ENCODE measurements around the gene PSPH.
"Not testable (repeated sequence)": the region's sequence is repeated elsewhere in the genome, so short reads cannot be mapped to it uniquely, and the experiment has no call there.

Gene PSPH

GRCh38 chr7:56019501-56019900, 31.7 kb downstream of the PSPH start:
- H3K4me1 ChIP-seq (ENCODE audit: insufficient read depth, insufficient read length) = no peaks in the 10 kb centered on the region
- no peaks in the 10 kb centered on the region for H3K9me3 ChIP-seq (ENCODE audit: insufficient read depth, low read length)
- H3K27me3 ChIP-seq (ENCODE audit: insufficient read depth, insufficient read length) = no peaks in the 10 kb centered on the region
- H3K4me3 ChIP-seq (ENCODE audit: insufficient read length, low read depth) = no peak overlapping the region
- peaks cover 65% of the 10 kb centered on the region for H3K36me3 ChIP-seq (ENCODE audit: insufficient read depth, insufficient read length, low read length)
- TF ChIP-seq YY1 (IDR thresholded peaks at IDR 0.05; ENCODE audit: insufficient read depth, insufficient read length) (no peak), SUZ12 (IDR thresholded peaks at IDR 0.05; ENCODE audit: extremely low read depth, insufficient read depth, insufficient read length) (no peak), ZNF274 (IDR thresholded peaks at IDR 0.05; ENCODE audit: low read depth, low read length) (no peak)
- H3K9ac ChIP-seq (ENCODE audit: insufficient read length, low read depth) = no peak overlapping the region
- DNase-seq (ENCODE audit: low read depth, low spot score) = no peak

DNA sequence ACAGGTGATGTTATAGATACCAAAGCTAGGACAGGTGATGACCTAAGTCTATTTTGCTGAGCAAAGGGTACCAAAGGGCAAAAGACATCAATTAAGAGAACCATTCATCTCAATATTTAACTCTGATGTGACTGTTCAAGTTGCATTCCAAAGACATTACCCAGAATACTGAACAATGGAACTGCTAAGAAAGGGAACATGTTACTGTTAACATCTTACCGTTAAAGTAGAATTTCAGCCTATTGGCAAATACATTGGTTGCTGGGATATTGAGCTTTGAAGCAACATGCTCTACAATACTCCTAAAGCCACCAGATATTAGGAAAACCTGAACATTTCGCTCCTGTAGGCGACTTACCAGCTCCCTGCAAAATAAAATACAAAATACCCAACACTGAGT, 34.2 kb downstream of the PSPH start:
- not testable (repeated sequence) for H3K4me1 ChIP-seq (ENCODE audit: insufficient read depth, insufficient read length); H3K9me3 ChIP-seq (ENCODE audit: insufficient read depth, low read length); H3K27me3 ChIP-seq (ENCODE audit: insufficient read depth, insufficient read length); H3K4me3 ChIP-seq (ENCODE audit: insufficient read length, low read depth); DNase-seq (ENCODE audit: low read depth, low spot score); H3K9ac ChIP-seq (ENCODE audit: insufficient read length, low read depth)
- peaks cover 69% of the 10 kb centered on the region for H3K36me3 ChIP-seq (ENCODE audit: insufficient read depth, insufficient read length, low read length)

DNA sequence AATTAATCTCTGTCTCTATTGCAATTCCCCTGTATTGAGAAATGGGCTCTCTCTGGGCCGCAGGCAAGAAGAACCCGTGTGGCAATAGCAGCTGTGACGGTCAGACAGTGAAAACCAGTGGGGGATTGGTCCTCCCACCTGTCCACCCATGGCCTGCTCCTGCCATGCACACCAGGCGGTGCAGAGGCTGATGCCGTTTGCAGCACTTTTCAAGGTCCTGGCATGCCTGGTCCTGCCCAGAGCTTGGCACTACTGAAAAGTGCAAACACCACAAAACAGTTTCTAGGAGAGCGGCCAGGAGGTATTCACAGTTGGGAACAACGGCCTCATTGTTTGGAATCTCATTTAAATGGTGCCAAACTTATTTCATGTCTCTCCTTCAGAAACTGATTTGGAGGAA, 41.5 kb downstream of the PSPH start:
- no peak overlapping the region for H3K9ac ChIP-seq (ENCODE audit: insufficient read length, low read depth)
- H3K4me3 ChIP-seq (ENCODE audit: insufficient read length, low read depth) = no peak overlapping the region
- H3K36me3 ChIP-seq (ENCODE audit: insufficient read depth, insufficient read length, low read length) = peaks cover 46% of the 10 kb centered on the region
- H3K27me3 ChIP-seq (ENCODE audit: insufficient read depth, insufficient read length) = no peaks in the 10 kb centered on the region
- DNase-seq (ENCODE audit: low read depth, low spot score) = no peak
- no peaks in the 10 kb centered on the region for H3K4me1 ChIP-seq (ENCODE audit: insufficient read depth, insufficient read length)
- H3K9me3 ChIP-seq (ENCODE audit: insufficient read depth, low read length) = no peaks in the 10 kb centered on the region
- TF ChIP-seq SUZ12 (IDR thresholded peaks at IDR 0.05; ENCODE audit: extremely low read depth, insufficient read depth, insufficient read length) (no peak), YY1 (IDR thresholded peaks at IDR 0.05; ENCODE audit: insufficient read depth, insufficient read length) (no peak), ZNF274 (IDR thresholded peaks at IDR 0.05; ENCODE audit: low read depth, low read length) (no peak)

- Histone ChIP-seq H3K36me3 (ENCODE audit: insufficient read depth, insufficient read length, low read length) (peaks cover 30% of the 10 kb centered on the region), H3K4me3 (ENCODE audit: insufficient read length, low read depth) (no peak overlapping the region), H3K4me1 (ENCODE audit: insufficient read depth, insufficient read length) (no peaks in the 10 kb centered on the region), H3K9me3 (ENCODE audit: insufficient read depth, low read length) (no peaks in the 10 kb centered on the region), H3K27me3 (ENCODE audit: insufficient read depth, insufficient read length) (no peaks in the 10 kb centered on the region), H3K9ac (ENCODE audit: insufficient read length, low read depth) (no peak overlapping the region)
- TF ChIP-seq ZNF274 (IDR thresholded peaks at IDR 0.05; ENCODE audit: low read depth, low read length) (no peak), SUZ12 (IDR thresholded peaks at IDR 0.05; ENCODE audit: extremely low read depth, insufficient read depth, insufficient read length) (no peak), YY1 (IDR thresholded peaks at IDR 0.05; ENCODE audit: insufficient read depth, insufficient read length) (no peak)
- DNase-seq (ENCODE audit: low read depth, low spot score) = no peak
Measured at GRCh38 chr7:56007891-56008290, 43.4 kb downstream of the PSPH start.

DNA sequence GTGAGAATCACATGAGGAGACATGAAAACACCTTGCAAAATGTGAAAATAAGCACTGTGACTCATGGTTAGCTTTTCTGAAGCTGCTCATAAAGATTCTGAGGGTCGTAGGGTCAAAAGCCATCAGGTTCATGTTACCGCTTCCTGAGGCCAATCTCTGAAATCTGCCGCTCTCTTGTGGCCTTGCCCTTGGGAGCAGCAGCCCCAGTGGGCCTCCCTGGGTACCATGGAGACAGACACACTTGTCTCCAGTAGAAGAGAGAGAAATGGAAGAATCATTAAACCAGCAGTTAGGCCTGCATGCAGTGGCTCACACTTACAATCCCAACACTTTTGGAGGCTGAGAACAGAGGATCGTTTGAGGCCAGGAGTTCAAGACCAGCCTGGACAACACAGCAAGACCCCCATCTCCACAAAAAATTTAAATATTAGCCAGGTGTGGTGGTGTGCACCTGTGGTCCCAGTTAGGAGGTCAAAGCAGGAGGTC, 44.0 kb downstream of the PSPH start:
- Histone ChIP-seq H3K27me3 (ENCODE audit: insufficient read depth, insufficient read length) (no peaks in the 10 kb centered on the region), H3K9ac (ENCODE audit: insufficient read length, low read depth) (no peak overlapping the region), H3K36me3 (ENCODE audit: insufficient read depth, insufficient read length, low read length) (peaks cover 23% of the 10 kb centered on the region), H3K4me3 (ENCODE audit: insufficient read length, low read depth) (no peak overlapping the region), H3K4me1 (ENCODE audit: insufficient read depth, insufficient read length) (no peaks in the 10 kb centered on the region), H3K9me3 (ENCODE audit: insufficient read depth, low read length) (no peaks in the 10 kb centered on the region)
- TF ChIP-seq SUZ12 (IDR thresholded peaks at IDR 0.05; ENCODE audit: extremely low read depth, insufficient read depth, insufficient read length) = no peak
- TF ChIP-seq ZNF274 (IDR thresholded peaks at IDR 0.05; ENCODE audit: low read depth, low read length) = no peak
- TF ChIP-seq YY1 (IDR thresholded peaks at IDR 0.05; ENCODE audit: insufficient read depth, insufficient read length) = no peak
- DNase-seq (ENCODE audit: low read depth, low spot score) = no peak

DNA sequence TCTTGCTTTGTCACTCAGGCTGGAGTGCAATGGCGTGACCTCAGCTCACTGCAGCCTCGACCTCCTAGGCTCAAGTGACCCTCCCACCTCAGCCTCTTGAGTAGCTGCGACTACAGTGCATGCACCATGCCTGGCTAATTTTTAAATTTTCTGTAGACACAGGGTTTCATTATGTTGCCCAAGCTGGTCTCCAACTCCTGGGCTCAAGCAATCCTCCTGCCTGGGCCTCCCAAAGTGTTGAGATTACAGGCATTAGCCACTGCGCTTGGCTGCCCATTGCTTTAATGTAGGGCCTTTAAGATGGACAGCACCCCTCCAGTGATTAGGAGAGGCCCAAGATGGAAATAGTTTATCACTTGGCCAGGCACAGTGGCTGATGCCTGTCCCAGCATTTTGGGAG, 47.5 kb downstream of the PSPH start:
- no peaks in the 10 kb centered on the region for H3K4me1 ChIP-seq (ENCODE audit: insufficient read depth, insufficient read length)
- TF ChIP-seq ZNF274 (IDR thresholded peaks at IDR 0.05; ENCODE audit: low read depth, low read length) = no peak
- no peak for TF ChIP-seq SUZ12 (IDR thresholded peaks at IDR 0.05; ENCODE audit: extremely low read depth, insufficient read depth, insufficient read length)
- no peak for TF ChIP-seq YY1 (IDR thresholded peaks at IDR 0.05; ENCODE audit: insufficient read depth, insufficient read length)
- no peak for DNase-seq (ENCODE audit: low read depth, low spot score)
- no peaks in the 10 kb centered on the region for H3K9me3 ChIP-seq (ENCODE audit: insufficient read depth, low read length)
- H3K27me3 ChIP-seq (ENCODE audit: insufficient read depth, insufficient read length) = no peaks in the 10 kb centered on the region
- peaks cover 9% of the 10 kb centered on the region for H3K36me3 ChIP-seq (ENCODE audit: insufficient read depth, insufficient read length, low read length)
- no peak overlapping the region for H3K4me3 ChIP-seq (ENCODE audit: insufficient read length, low read depth)
- no peak overlapping the region for H3K9ac ChIP-seq (ENCODE audit: insufficient read length, low read depth)

DNA sequence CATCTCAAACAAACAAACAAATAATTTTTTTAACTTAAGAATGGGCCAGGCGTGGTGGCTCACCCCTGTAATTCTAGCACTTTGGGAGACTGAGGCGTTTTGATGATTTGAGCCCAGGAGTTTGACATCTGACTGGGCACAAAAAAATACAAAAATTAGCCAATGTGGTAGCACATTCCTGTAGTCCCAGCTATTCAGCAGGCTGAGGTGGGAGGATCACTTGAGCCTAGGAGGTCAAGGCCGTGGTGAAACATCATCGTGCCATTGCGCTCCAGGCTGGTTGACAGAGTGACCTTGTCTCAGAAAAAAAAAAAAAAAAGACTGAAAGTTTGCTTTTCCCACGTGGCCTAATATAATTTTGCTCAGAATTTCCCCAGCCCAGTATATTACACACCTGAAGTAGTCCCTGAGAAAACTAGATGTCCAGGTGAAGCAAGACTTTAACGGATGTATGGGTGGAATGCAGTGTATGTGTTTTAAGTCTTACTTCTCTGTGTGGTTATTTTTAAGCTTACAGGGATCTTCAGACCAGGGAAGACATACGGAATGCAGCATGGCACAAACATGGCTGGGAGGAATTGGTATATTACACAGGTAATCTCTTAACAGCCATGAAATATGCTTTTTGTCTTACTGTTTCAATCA, 54.3 kb downstream of the PSPH start:
- Histone ChIP-seq H3K4me3 (ENCODE audit: insufficient read length, low read depth) (no peak overlapping the region), H3K9me3 (ENCODE audit: insufficient read depth, low read length) (no peaks in the 10 kb centered on the region), H3K36me3 (ENCODE audit: insufficient read depth, insufficient read length, low read length) (peaks cover 53% of the 10 kb centered on the region), H3K27me3 (ENCODE audit: insufficient read depth, insufficient read length) (no peaks in the 10 kb centered on the region), H3K9ac (ENCODE audit: insufficient read length, low read depth) (no peak overlapping the region), H3K4me1 (ENCODE audit: insufficient read depth, insufficient read length) (no peaks in the 10 kb centered on the region)
- TF ChIP-seq ZNF274 (IDR thresholded peaks at IDR 0.05; ENCODE audit: low read depth, low read length) (no peak), YY1 (IDR thresholded peaks at IDR 0.05; ENCODE audit: insufficient read depth, insufficient read length) (no peak), SUZ12 (IDR thresholded peaks at IDR 0.05; ENCODE audit: extremely low read depth, insufficient read depth, insufficient read length) (no peak)
- DNase-seq (ENCODE audit: low read depth, low spot score) = no peak
